Keratinocyte (primary cell): ENCODE results near the gene ARL4C.

Experiments
- EZH2 ChIP-seq: IDR thresholded peaks from one replicate; pipeline ENCODE4 v1.6.1; 2012; ENCODE audit warnings: inconsistent platforms, mild to moderate bottlenecking, low read length, moderate library complexity
- TF ChIP-seq, protein P1 (sequence below), 3 experiments: IDR thresholded peaks in 1 of 3; conservative IDR thresholded peaks in 1 of 3; optimal IDR thresholded peaks in 1 of 3; 2 replicates in 2 of 3; 3 replicates in 1 of 3; pipeline versions ENCODE3 to v1.5.1; 2011; ENCODE audit warnings: low read length in 3 of 3, mild to moderate bottlenecking in 3 of 3, moderate library complexity in 2 of 3, control low read depth in 1 of 3, inconsistent platforms in 1 of 3; ENCODE audit not compliant: insufficient read depth in 2 of 3; ENCODE audit errors: extremely low read depth in 1 of 3

DNA sequence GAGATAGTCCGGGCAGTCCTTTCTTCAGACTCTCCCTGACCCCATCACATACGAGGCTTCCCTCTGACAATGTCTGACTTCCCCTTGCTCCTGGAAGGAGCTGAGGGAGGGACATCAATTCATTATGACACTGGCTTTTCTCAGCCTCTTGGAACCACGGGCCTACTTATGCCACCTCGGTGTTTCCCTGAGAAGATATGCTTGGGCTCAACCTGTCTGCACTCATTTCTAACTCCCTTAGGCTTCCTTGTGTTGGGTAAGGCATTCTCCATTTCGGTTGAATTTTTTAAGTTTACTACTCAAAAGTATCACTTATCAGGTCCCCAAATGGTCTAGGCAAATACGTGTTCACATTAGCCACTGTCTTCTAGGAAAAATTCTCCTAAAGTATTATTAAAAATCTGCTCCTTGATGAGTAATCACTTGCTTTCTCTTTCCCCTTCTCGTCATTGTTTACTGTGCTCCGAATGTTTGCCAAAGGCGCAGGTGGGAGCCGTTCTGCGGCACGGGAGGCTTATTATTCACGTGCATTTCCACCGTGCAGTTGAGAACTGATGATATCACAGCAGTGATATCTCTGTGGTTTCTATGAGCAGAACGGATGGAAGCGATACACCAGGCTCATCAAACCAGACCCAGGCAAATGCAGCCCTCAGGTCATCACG is 33.1 kb downstream of the ARL4C start:
- TF ChIP-seq, protein P1, sequence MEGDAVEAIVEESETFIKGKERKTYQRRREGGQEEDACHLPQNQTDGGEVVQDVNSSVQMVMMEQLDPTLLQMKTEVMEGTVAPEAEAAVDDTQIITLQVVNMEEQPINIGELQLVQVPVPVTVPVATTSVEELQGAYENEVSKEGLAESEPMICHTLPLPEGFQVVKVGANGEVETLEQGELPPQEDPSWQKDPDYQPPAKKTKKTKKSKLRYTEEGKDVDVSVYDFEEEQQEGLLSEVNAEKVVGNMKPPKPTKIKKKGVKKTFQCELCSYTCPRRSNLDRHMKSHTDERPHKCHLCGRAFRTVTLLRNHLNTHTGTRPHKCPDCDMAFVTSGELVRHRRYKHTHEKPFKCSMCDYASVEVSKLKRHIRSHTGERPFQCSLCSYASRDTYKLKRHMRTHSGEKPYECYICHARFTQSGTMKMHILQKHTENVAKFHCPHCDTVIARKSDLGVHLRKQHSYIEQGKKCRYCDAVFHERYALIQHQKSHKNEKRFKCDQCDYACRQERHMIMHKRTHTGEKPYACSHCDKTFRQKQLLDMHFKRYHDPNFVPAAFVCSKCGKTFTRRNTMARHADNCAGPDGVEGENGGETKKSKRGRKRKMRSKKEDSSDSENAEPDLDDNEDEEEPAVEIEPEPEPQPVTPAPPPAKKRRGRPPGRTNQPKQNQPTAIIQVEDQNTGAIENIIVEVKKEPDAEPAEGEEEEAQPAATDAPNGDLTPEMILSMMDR (optimal IDR thresholded peaks at IDR 0.05 in 1 of 3, IDR thresholded peaks at IDR 0.05 in 1 of 3, conservative IDR thresholded peaks at IDR 0.05 in 1 of 3; ENCODE audit: extremely low read depth in 1 of 3, insufficient read depth in 2 of 3, low read length in 3 of 3): no peak
- TF ChIP-seq EZH2: no peak
